ENCODE results near the gene ZBTB42. TPM values are rescaled to one million over a fixed set of nuclear protein-coding genes. Genes with fewer than 3 reads are reported as not detected.

The ZBTB42 gene
- polyA plus RNA-seq, 1 donor (not counting 4 experiments of a cell fraction or from before 2014, with no cell fraction given) = 0.50 TPM

GRCh38 chr14:104796687-104797081, 4.2 kb upstream of the ZBTB42 start:
- dilution Hi-C loops (cut with MboI; ENCODE audit: extremely low pct_ligation_motif_present, low sequenced_read_pairs) = no loop called here
- no peak overlapping the region for H3K27ac ChIP-seq (ENCODE audit: control insufficient read depth, insufficient read depth, low read length)

GRCh38 chr14:104797115-104798044, 3.5 kb upstream of the ZBTB42 start:
- Histone ChIP-seq H3K4me3 (ENCODE audit: control insufficient read depth in 2 of 3, extremely low read depth in 1 of 3, insufficient read depth in 2 of 3, low read depth in 1 of 3, low read length in 3 of 3) (no peak overlapping the region), H3K27me3 (ENCODE audit: control insufficient read depth, extremely low read depth, insufficient read depth, low read length) (peaks cover 16% of the 10 kb centered on the region), H3K79me2 (ENCODE audit: control insufficient read depth, insufficient read depth, low read length) (peaks cover 26% of the 10 kb centered on the region), H3K9me1 (ENCODE audit: control insufficient read depth, extremely low read depth, insufficient read depth, low read length) (peaks cover 10% of the 10 kb centered on the region), H3K9ac (ENCODE audit: control insufficient read depth, extremely low read depth, insufficient read depth, low read length) (no peak overlapping the region), H4K20me1 (ENCODE audit: control insufficient read depth, extremely low read depth, insufficient read depth, low read length) (peaks cover 10% of the 10 kb centered on the region), H3K27ac (ENCODE audit: control insufficient read depth, insufficient read depth, low read length) (no peak overlapping the region), H3K4me2 (ENCODE audit: control insufficient read depth, extremely low read depth, insufficient read depth, low read depth, low read length) (no peak overlapping the region), H3K4me1 (ENCODE audit: control insufficient read depth, extremely low read depth, insufficient read depth, low read length) (peaks cover 25% of the 10 kb centered on the region), H3K9me3 (ENCODE audit: control insufficient read depth, low read depth, low read length) (no peaks in the 10 kb centered on the region), H2AFZ (ENCODE audit: control insufficient read depth, low read length) (no peak overlapping the region), H3K36me3 (ENCODE audit: control insufficient read depth in 2 of 2, extremely low read depth in 1 of 2, insufficient read depth in 2 of 2, low read length in 2 of 2) (no peaks in the 10 kb centered on the region)
- TF ChIP-seq CTCF (optimal IDR thresholded peaks at IDR 0.05 in 1 of 3, IDR thresholded peaks at IDR 0.05 in 1 of 3, conservative IDR thresholded peaks at IDR 0.05 in 1 of 3; ENCODE audit: extremely low read depth in 1 of 3, insufficient read depth in 2 of 3, low read length in 3 of 3) (no peak), EZH2 (IDR thresholded peaks at IDR 0.05; ENCODE audit: low read length) (no peak)
- FAIRE-seq (no peak), DNase-seq (ENCODE audit: low read depth, low spot score) (no peak)
- dilution Hi-C loops (cut with MboI; ENCODE audit: extremely low pct_ligation_motif_present, low sequenced_read_pairs) = no loop called here

More at GRCh38 chr14:104796687-104797081, 4.2 kb upstream of the ZBTB42 start:
- H3K9me3 ChIP-seq (ENCODE audit: control insufficient read depth, low read depth, low read length) = no peaks in the 10 kb centered on the region
- no peak overlapping the region for H3K4me3 ChIP-seq (ENCODE audit: control insufficient read depth in 2 of 3, extremely low read depth in 1 of 3, insufficient read depth in 2 of 3, low read depth in 1 of 3, low read length in 3 of 3)
- H3K9ac ChIP-seq (ENCODE audit: control insufficient read depth, extremely low read depth, insufficient read depth, low read length) = no peak overlapping the region
- no peak overlapping the region for H2AFZ ChIP-seq (ENCODE audit: control insufficient read depth, low read length)
- peaks cover 24% of the 10 kb centered on the region for H3K4me1 ChIP-seq (ENCODE audit: control insufficient read depth, extremely low read depth, insufficient read depth, low read length)
- peaks cover 13% of the 10 kb centered on the region for H3K27me3 ChIP-seq (ENCODE audit: control insufficient read depth, extremely low read depth, insufficient read depth, low read length)
- H3K79me2 ChIP-seq (ENCODE audit: control insufficient read depth, insufficient read depth, low read length) = peaks cover 33% of the 10 kb centered on the region
- H4K20me1 ChIP-seq (ENCODE audit: control insufficient read depth, extremely low read depth, insufficient read depth, low read length) = peaks cover 12% of the 10 kb centered on the region
- TF ChIP-seq CTCF (optimal IDR thresholded peaks at IDR 0.05 in 1 of 3, IDR thresholded peaks at IDR 0.05 in 1 of 3, conservative IDR thresholded peaks at IDR 0.05 in 1 of 3; ENCODE audit: extremely low read depth in 1 of 3, insufficient read depth in 2 of 3, low read length in 3 of 3) (no peak), EZH2 (IDR thresholded peaks at IDR 0.05; ENCODE audit: low read length) (no peak)
- H3K4me2 ChIP-seq (ENCODE audit: control insufficient read depth, extremely low read depth, insufficient read depth, low read depth, low read length) = no peak overlapping the region
- no peak for DNase-seq (ENCODE audit: low read depth, low spot score)
- H3K36me3 ChIP-seq (ENCODE audit: control insufficient read depth in 2 of 2, extremely low read depth in 1 of 2, insufficient read depth in 2 of 2, low read length in 2 of 2) = peaks cover 2 to 6% of the 10 kb centered on the region in 2 experiments
- peaks cover 10% of the 10 kb centered on the region for H3K9me1 ChIP-seq (ENCODE audit: control insufficient read depth, extremely low read depth, insufficient read depth, low read length)
- no peak for FAIRE-seq
